Heart left ventricle (tissue), 16 donors: ENCODE results near the gene LFNG. TPM values are rescaled to one million over a fixed set of nuclear protein-coding genes. Genes with fewer than 3 reads are reported as not detected.
A peak's percentile ranks its signal among the peaks of the same experiment; 100 is the strongest.

Source experiments
- ATAC-seq, 4 donors: fragments of 200-7000 bp; cut with Tn5 transposase; one replicate each; pipeline ENCODE4 v1.9.1; 2020 to 2022; ENCODE audit warnings: moderate library complexity in 4 of 4, mild to moderate bottlenecking in 3 of 4, moderate number of reproducible peaks in 1 of 4
- DNase-seq, 5 donors: peaks; one replicate each; pipeline ENCODE4 v3.0.0-alpha.2; 2020
- H3K27ac ChIP-seq, 12 donors: fragments of 200-600 bp; sonication (generic) in 4 of 12; one replicate each; pipeline versions ENCODE4 v1.5.0 to v1.8.0; 2016 to 2022; ENCODE audit warnings: mild to moderate bottlenecking in 2 of 12
- H3K27me3 ChIP-seq, 9 donors: fragments of 200-600 bp; sonication (generic) in 2 of 9; one replicate each; pipeline versions ENCODE4 v1.5.1 to v1.8.0; 2016 to 2022; ENCODE audit warnings: mild to moderate bottlenecking in 3 of 9
- H3K36me3 ChIP-seq, 9 donors: fragments of 200-600 bp; sonication (generic) in 2 of 9; one replicate each; pipeline versions ENCODE4 v1.5.0 to v1.8.0; 2018 to 2022; ENCODE audit warnings: mild to moderate bottlenecking in 2 of 9
- H3K4me1 ChIP-seq, 12 donors: fragments of 200-600 bp; sonication (generic) in 4 of 12; one replicate each; pipeline versions ENCODE4 v1.5.0 to v1.8.0; 2016 to 2022; ENCODE audit warnings: mild to moderate bottlenecking in 3 of 12
- H3K4me3 ChIP-seq, 12 donors: fragments of 200-600 bp; sonication (generic) in 4 of 12; one replicate each; pipeline versions ENCODE4 v1.5.0 to v1.8.0; 2017 to 2022; ENCODE audit warnings: mild to moderate bottlenecking in 9 of 12, moderate library complexity in 4 of 12
- H3K9me3 ChIP-seq, 12 donors: fragments of 200-600 bp; sonication (generic) in 4 of 12; one replicate each; pipeline versions ENCODE4 v1.5.0 to v1.8.0; 2016 to 2022; ENCODE audit warnings: mild to moderate bottlenecking in 1 of 12
- CTCF ChIP-seq, 12 donors: fragments of 200-600 bp; sonication (generic) in 4 of 12; IDR thresholded peaks; one replicate each; pipeline versions ENCODE4 v1.5.0 to v1.8.0; 2018 to 2022; ENCODE audit warnings: antibody characterized with exemption in 12 of 12, mild to moderate bottlenecking in 5 of 12
- POLR2A ChIP-seq, 2 donors: fragments of 450-650 bp; IDR thresholded peaks; one replicate each; pipeline ENCODE4 v1.6.1; 2017; ENCODE audit warnings: antibody characterized with exemption in 2 of 2, mild to moderate bottlenecking in 2 of 2, moderate library complexity in 2 of 2
- WGBS, 4 donors: extraction: QIAGEN DNeasy Blood & Tissue Kit in 2 of 4; methylation state at CpG; one replicate each; pipeline versions ENCODE4 v1.1.5 to v1.1.7; 2013 to 2018; 5-methylcytosine and 5-hydroxymethylcytosine counted together
- intact Hi-C, 10 donors: fragments of 100-400 bp; cut with DNase I; formaldehyde crosslinking; loops; one replicate each; pipeline versions ENCODE4 v1.11.1 to v1.14.2; 2022
- polyA plus RNA-seq, 2 donors: library from polyadenylated mRNA; stranded (reverse); fragments of 200-250 nt; gene quantifications; one replicate each; pipeline ENCODE4 v1.2.3, GENCODE V29; 2013
- total RNA-seq, 9 donors: library from RNA; depleted of rRNA in 2 of 9; stranded (reverse); fragments of >200 nt in 2 of 9; fragmentation: NEBNext Ultra II Directional in 3 of 9; extraction: Animal tissue kit (Norgen Biotek cat#: 25700) in 3 of 9; gene quantifications; one replicate each; pipeline versions ENCODE4 v1.1.0 to v1.2.4, GENCODE V29; 2016 to 2023
- donor health status: ischemic (EF 13 %, LVEDD 7.1; RV severe dilation, severe dysfunction).
- donor health status: healthy with polysubstance abuse.
- donor health status: DM: no; HTN: yes; CAD: no.
- donor health status: DM: no; HTN: no; CAD: no.
- donor health status: ischemic (EF 25% LVEDD 6.9; RV normal size, moderate dysfunction).
- donor health status: ischemic (EF 25% LVEDD 5.7; RV mildly dilated, moderate dysfunction).
- donor health status: healthy.
- donor health status: DM: yes; HTN: yes; CAD: no.
- donor health status: ischemic (EF 35%, LVEDD 5.7; RV mildly dilated, moderate dysfunction).
- donor health status: nonischemic (EF 11% LVEDD 7.7; RV severe dilation, severe dysfunction).
- donor health status: DM: yes; HTN: yes; CAD: no.
- donor health status: PGD.
- donor health status: ischemic (EF 29% LVEDD 5.4; RV normal size, mild dysfunction).
- donor health status: nonischemic (EF 23%, LVEDD 6.1; RV moderate dilation, normal function).

The LFNG gene
- total and polyA plus RNA-seq, 11 donors = 3.1 to 22.8 (median 7.6) TPM

DNA sequence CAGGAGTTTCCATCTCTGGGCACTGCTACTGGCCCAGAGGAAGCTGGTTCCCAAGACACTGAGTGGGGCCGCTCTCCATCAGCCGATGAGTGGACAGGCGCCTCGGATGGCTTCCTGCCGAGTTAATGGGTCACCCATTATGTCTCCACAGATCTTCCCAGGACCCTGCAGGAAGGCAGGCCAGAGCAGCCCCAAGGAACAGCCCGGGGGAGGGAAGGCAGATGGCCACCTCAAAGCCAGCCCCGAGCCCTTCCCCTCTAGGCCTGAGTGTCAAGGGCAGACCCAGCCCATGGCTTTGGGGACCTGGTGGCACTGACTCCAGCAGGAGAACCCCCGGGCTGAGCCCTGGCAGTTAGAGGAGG is 3.4 kb upstream of the LFNG start:
- no peaks in the 10 kb centered on the region for H3K9me3 ChIP-seq
- ATAC-seq (no peak), DNase-seq (no peak)
- H3K27me3 ChIP-seq = peaks cover 0 to 9% (median 0%) of the 10 kb centered on the region in 9 donors
- WGBS, 4 donors = 77 to 80% (median 80%) methylated on average over 3 to 8 of the region's 8 CpGs; no CpG with 5 or more reads in 1 of the 4 donors
- no peak for TF ChIP-seq POLR2A (IDR thresholded peaks at IDR 0.05)
- TF ChIP-seq CTCF (IDR thresholded peaks at IDR 0.05) = no peak
- H3K4me1 ChIP-seq = peaks cover 7 to 45% (median 31%) of the 10 kb centered on the region in 12 donors
- intact Hi-C loops = loop anchor here in 2 of 10 donors (5.0 kb wide), 2 partner anchors 34 to 36 kb away; no protein-coding TSS in a partner anchor
- no peak overlapping the region for H3K4me3 ChIP-seq
- no peaks in the 10 kb centered on the region for H3K36me3 ChIP-seq
- peak overlapping the region in 2 of 12 donors; percentile 20 to 86 for H3K27ac ChIP-seq

DNA sequence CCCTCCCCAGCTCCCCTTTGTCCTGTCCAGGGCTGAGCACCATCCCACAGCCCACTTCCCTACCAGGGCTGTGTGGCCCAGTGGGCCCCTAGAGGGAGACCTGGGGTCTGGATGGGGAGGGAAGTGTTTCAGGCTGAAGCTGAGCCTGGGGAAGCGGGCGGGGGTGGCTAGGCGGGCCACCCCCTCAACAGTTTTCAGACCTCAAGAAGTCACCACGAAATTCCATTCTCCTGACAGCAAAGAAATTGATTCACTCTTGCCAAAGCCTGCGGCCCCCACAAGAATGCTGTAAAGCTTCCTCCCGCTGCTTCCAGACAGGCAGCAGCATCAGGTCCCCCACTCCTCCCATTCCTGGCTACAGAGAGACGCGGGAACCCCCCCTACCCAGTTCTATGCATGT is 2.5 kb upstream of the LFNG start:
- H3K4me1 ChIP-seq = peaks cover 5 to 45% (median 26%) of the 10 kb centered on the region in 12 donors
- H3K27ac ChIP-seq = peak overlapping the region in 3 of 12 donors; percentile 34 to 86 (median 59)
- ATAC-seq = peak in 1 of 4 donors; percentile 3
- H3K36me3 ChIP-seq = no peaks in the 10 kb centered on the region
- peaks cover 0 to 18% (median 0%) of the 10 kb centered on the region in 9 donors for H3K27me3 ChIP-seq
- DNase-seq = no peak
- 69 to 76% (median 74%) methylated on average over 8 of the region's 8 CpGs for WGBS, 4 donors
- no peak for TF ChIP-seq CTCF (IDR thresholded peaks at IDR 0.05)
- no peak for TF ChIP-seq POLR2A (IDR thresholded peaks at IDR 0.05)
- no peaks in the 10 kb centered on the region for H3K9me3 ChIP-seq
- no peak overlapping the region for H3K4me3 ChIP-seq
- intact Hi-C loops = loop anchor here in 2 of 10 donors (5.0 kb wide), 2 partner anchors 35 kb away; no protein-coding TSS in a partner anchor

DNA sequence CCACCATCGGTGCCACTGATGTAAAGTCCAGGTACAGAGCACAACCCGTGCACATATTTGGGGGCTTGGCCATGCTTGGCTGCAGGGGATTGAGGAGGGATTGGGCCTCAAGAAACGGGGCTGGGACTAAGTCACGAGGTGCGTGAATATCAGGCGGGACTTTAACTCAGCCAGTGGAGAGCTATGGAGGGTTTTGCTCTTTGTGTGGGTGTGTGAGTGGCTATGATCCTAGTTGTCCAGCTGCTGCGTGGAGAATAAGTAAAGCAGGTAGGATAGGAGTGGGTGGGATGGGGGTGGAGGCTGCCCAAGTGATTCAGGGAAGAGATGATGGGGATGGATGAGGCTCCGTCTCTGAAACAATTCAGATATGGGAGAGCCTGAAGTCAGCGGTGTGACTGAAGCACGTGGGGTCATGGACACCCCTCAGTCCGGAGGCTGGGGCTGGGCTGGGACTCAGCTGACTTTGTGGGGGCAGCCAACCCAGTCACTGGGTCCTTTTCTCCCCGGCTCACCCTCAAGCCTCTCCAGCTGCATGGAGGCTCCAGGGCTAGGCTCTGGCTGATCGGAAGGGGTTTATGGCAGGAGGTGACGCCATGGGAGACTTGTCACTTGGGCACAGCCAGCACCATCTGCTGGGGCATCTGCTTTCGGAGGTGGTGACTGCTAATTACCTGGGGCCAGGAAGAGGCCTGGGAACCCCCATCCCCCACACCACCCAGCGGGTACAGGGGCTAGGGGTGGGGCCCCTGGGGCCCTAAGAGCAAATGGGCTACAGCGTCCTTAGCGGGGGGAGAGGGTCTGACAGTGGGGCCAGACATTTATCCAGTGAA is 1.7 kb upstream of the LFNG start:
- H3K4me3 ChIP-seq = peak overlapping the region in 1 of 12 donors; percentile 94
- H3K9me3 ChIP-seq = no peaks in the 10 kb centered on the region
- H3K4me1 ChIP-seq = peaks cover 5 to 46% (median 27%) of the 10 kb centered on the region in 12 donors
- intact Hi-C loops = loop anchor here in 2 of 10 donors (5.0 kb wide), 2 partner anchors 34 to 36 kb away; no protein-coding TSS in a partner anchor
- H3K27ac ChIP-seq = peak overlapping the region in 5 of 12 donors; percentile 49 to 86 (median 62)
- WGBS, 4 donors = 61 to 74% (median 71%) methylated on average over 14 to 18 of the region's 18 CpGs
- peaks cover 0 to 25% (median 0%) of the 10 kb centered on the region in 9 donors for H3K27me3 ChIP-seq
- no peaks in the 10 kb centered on the region for H3K36me3 ChIP-seq
- DNase-seq (no peak), ATAC-seq (no peak)
- TF ChIP-seq CTCF (IDR thresholded peaks at IDR 0.05) (no peak), POLR2A (IDR thresholded peaks at IDR 0.05) (no peak)

GRCh38 chr7:2518737-2519118 is 846 bp upstream of the LFNG start:
- no peaks in the 10 kb centered on the region for H3K9me3 ChIP-seq
- peak overlapping the region in 10 of 12 donors; percentile 14 to 87 (median 54) for H3K27ac ChIP-seq
- H3K27me3 ChIP-seq = peaks cover 0 to 33% (median 0%) of the 10 kb centered on the region in 9 donors
- H3K4me1 ChIP-seq = peaks cover 5 to 54% (median 34%) of the 10 kb centered on the region in 12 donors
- TF ChIP-seq POLR2A (IDR thresholded peaks at IDR 0.05) (no peak), CTCF (IDR thresholded peaks at IDR 0.05) (no peak)
- peak overlapping the region; percentile 34 to 94 (median 71) for H3K4me3 ChIP-seq
- WGBS, 4 donors = 4 to 19% (median 9%) methylated on average over 16 to 41 of the region's 41 CpGs
- intact Hi-C loops = loop anchor here in 2 of 10 donors (5.0 kb wide), 2 partner anchors 34 to 36 kb away; no protein-coding TSS in a partner anchor
- ATAC-seq = peak in 2 of 4 donors; percentile 5 to 27
- no peak for DNase-seq
- no peaks in the 10 kb centered on the region for H3K36me3 ChIP-seq
